ENCODE measurements around the gene PLCB3.
A peak's percentile ranks its signal among the peaks of the same experiment; 100 is the strongest.

- peak; percentile 87; the same call in 1 of the 2 replicates for TF ChIP-seq POLR2AphosphoS5 (IDR thresholded peaks at IDR 0.05; ENCODE audit: low read depth, low read length)
- TF ChIP-seq CTCF (IDR thresholded peaks at IDR 0.05), result no peak
These were observed 66.1 kb downstream of the PLCB3 start, which contains the start of gene TRMT112 for GRCh38 chr11:64317325-64317960.

All from Panc1 (cell line).